CD4-positive, alpha-beta T cell treated with Interleukin-6 at 100 ng/mL for 8 hours (primary cell): Measurements from ENCODE around the gene WDR27.
"Not testable (repeated sequence)": the region's sequence is repeated elsewhere in the genome, so short reads cannot be mapped to it uniquely, and the experiment has no call there.

Experiments
- DNase-seq: peaks from one replicate; pipeline ENCODE4 v3.0.0-alpha.2; 2020; ENCODE audit warnings: mixed read lengths, low spot score

The WDR27 gene

DNA sequence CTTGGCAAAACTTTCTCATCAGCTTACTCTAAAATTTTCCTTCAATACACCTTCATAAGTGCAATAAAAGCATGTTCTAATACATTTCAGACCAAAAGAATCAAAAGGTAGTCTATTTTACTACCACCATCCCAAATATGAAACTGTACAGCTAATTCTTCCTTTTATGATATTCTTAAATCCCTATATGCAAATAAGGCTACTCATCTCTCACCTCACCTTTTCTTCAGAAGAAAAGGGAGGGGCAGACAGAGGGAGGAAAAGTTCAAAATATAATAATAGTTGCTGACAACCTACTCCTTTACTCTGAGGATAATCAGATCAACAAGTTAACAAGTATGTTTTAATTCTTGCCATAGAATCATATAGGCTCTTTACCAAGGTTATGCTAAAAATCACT, 7.5 kb upstream of the WDR27 start:
- no peak for DNase-seq

DNA sequence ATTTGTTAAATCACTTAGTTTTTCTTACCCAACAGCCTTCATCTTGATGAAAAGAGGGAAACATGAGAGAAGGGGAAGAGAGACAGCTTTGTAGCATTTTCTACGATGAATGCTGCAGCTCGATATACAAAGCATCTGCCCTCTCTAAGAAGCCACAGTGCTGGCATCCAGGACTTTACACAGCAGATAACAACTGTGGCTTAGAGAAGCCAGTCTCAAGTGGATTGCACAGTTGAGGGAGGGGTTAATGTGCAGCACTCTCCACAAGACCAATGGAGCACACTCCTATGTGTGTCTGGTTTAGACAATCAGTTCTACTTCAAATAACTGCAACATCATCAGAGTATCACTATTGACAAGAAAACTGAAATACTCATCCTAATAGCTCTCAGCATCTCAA, 5.9 kb upstream of the WDR27 start:
- no peak for DNase-seq

DNA sequence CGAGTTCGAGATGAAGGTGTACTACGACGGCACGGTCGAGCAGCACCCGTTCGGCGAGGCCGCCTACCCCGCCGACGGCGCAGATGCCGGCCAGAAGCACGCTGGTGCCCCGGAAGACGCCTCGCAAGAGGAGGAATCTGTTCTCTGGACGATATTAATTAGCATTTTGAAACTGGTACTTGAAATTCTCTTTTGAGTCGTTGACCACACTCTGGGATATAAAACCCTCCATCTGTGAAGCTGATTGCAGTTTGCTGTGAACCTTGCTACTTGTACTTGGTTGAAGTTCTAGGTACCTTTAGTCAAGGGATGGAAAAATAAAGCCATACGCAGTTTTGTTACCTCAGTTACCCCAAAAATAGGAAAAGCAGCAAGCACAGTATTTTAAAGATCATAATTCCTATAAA, 1.0 kb upstream of the WDR27 start:
- DNase-seq: no peak

DNA sequence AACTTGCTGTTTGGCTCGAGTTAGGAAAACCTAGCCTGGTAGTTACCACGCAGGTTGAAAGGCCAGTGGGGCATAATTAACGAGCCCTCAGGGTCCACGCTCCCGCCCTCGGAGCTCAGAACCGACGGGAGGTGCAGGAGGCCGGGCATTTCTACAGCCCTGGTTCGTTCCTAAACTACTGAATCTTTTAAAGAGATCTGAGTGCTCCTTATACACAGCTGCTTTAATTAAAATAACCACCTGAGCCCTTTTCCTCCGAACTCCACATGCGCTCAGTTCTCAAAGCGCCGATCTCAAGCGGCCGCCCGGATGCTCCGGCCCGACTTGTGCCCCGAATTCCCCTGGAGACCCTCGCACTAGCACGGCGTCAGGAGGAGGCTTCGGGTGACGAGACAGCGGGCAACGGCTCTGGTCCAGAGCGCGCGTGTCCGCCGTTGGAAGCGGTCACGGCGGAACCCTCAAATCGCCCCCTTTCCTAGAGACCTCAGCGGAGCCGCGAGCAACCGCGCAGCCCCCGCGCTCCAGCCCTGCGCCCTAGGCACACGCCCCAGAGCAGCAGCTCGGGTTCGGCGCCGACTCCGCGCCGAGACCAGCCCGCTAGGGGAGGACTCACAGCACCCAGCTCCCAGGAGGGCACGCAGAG, 397 bp downstream of the WDR27 start:
- DNase-seq: no peak

DNA sequence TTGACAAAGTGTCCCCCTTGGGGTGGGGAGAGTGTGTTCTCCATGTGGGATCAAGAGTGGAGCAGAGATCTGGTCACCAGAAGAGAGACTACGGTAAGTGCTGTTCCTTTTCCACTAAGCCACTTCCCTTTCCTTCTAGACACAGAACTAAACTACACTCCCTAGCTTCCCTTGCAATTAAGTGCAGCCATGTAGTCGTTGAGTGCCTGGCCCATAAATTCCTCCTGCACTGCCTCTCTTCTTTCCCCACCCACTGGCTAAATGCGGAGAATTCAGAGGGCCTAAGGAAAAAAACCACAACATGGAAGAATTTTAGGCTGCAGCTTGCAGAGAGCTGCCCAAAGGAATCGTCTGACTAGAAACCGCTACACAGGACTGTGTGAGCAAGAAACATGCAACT, 1.5 kb downstream of the WDR27 start:
- no peak for DNase-seq

DNA sequence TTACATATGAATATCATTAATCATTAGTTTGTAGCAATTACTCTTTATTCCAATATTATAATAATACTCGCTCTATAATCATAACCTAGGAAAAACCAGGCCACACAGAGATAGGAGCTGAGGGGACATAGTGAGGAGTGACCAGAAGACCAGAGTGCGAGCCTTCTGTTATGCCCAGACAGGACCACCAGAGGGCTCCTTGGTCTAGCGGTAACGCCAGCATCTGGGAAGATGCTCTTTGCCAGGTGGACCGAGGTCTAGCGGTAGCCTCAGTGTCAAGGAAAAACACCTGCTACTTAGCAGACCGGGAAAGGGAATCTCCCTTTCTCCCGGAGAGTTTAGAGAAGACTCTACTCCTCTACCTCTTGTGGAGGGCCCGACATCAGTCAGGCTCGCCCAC, 4.7 kb downstream of the WDR27 start:
- not testable (repeated sequence) for DNase-seq

DNA sequence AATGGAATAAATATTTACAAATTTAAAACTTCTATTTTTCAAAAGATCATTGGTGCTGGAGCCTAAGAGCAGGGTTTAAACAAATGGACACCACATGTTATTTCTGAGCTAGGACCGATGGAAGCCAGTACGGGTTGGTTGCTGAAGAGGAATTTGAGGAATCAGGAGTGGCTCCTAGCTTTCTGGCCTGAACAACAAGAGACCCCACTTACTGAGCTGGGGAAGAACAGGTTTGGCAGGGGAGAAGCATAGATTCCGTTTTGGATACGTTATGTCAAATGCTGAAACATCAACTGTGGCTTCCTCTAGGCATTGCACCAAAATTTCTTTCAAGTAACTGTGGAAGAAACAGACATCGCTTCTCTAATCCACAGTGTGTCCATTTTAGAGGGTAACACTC, 6.7 kb downstream of the WDR27 start:
- no peak for DNase-seq

DNA sequence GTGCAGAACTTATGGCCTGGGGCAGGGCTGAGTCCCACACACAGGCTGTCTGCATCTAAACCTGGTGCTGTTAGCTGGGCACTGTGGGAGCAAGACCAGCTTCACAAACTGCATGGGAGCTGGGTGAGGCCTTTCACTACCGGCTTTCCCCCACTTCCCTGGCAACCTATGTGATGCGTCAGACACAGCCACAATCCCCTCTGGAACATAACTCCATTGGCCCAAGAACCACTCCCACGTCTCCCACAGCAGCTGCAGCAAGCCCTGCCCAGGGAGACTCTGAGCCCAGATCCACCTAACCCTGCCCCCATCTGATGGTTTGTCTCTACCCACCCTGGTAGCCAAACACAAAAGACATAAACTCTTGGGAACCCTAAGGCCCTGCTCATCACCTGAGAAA, 9.3 kb downstream of the WDR27 start:
- DNase-seq: no peak

DNA sequence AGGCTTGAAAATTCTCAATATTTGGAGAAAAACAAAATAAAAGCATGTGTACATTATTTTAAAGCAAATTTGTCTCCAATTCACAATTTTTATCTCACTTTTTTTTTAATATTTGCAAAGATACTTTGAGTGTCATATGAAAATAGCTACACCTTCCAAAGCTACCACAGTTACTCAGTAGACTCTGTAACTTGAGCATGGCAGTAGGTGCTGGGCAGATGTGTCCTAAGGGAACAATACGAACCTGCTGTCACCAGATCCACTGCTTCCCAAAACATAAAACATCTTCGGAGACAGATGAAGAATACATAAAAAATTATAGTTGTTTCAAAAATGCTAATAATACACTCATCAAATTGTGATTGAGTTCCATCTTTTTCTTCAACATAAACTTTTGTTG, 10.6 kb downstream of the WDR27 start:
- DNase-seq: no peak

DNA sequence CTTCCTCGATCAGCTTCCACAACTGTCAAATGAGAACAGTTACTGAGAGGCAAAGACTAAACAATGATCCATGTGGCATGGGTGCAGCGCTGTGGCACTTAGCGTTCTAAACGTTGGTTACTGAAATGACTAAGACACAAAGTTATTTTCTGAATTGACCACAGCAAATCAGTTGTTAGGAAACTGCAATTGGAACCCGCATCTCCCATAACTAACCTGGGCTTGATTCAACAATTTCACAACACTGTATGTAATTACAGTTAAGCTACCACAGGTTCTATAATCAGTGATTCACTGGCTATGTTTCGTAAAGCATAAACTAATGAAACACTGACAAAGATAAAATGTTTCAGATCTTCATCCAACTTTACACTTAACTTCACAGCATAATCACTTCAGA, 12.5 kb downstream of the WDR27 start:
- no peak for DNase-seq

DNA sequence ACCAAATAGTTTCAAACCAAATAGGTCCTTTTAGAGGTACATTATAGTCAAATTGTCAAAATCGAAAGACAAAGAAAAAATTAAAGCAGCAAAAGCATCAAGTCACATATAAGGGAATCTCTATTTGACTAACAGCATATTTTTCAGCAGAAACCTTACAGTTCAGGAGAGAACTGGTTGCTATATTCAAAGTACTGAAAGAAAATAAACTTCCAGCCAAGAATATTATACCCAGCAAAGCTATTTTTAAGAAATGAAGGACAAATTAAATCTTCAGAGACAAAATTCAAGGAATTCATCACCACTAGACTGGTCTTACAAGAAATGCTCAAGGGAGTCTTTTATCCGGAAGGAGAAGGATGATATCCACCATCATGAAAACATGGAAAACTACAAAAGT, 16.0 kb downstream of the WDR27 start:
- no peak for DNase-seq

DNA sequence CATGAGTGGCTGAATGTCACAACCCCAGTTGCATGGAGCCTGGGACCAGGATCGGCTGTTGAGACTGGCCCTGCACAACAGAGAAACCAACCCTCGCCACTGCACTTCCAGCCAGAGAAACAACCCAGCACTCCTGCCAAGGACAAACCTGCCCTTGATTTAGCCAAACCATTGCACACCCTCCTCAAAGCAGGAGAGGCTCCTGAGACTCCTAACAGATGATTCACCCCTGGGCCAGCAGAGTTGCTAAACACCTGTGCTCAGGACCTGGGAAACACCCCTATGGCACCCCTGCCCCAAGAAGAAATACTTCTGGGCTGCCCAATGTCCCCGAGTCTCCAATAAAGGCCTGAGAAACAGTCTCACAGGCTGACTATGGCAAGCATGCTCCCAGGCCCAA, 17.8 kb downstream of the WDR27 start:
- DNase-seq: no peak

DNA sequence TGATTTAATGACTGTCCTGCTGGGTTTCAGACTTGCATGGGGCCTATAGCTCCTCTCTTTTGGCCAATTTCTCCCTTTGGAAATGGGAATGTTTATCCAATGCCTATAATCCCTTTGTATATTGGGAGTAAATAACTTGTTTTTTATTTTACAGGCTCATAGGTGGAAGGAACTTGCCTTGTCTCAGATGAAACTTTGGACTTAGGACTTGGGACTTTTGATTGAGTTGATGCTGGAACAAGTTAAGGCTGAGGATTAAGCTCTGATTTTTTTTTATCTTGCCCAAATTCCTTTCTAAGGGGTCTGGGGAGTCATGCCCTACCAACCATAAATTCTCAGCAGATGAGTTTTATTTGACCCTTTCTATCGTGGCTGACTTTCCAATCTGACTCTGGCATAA, 23.5 kb downstream of the WDR27 start:
- DNase-seq: no peak

DNA sequence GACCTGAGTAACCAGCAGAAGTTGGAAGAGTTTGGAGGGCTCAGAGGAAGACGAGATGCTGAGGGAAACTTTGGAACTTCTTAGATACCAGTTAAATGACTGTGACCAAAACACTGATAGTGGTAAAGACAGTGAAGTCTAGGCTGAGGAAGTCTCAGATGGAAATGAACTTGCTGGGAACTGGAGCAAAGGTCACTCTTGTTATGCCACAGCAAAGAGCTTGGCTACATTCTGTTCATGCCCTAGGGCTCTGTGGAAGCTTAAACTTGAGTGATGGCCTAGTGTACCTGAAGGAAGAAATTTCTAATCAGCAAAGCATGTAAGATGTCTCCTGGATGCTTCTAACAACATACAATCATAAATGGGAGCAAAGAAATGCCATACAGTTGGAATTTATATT, 24.7 kb downstream of the WDR27 start:
- no peak for DNase-seq

DNA sequence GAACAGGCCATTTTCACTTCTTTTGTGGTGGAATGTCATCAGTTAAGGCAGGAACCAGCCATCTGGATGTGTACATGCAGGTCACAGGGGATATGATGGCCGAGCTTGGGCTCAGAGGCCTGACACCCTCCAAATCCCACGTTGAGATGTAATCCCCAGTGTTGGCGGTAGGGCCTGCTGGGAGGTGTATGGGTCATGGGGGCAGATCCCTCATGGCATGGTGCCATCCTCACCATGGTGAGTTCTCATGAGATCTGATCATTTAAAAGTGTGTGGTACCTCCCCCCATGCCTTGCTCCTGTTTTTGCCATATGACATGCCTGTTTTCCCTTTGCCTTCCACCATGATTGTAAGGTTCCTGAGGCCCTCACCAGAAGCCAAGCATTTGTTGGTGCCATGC, 26.8 kb downstream of the WDR27 start:
- no peak for DNase-seq

DNA sequence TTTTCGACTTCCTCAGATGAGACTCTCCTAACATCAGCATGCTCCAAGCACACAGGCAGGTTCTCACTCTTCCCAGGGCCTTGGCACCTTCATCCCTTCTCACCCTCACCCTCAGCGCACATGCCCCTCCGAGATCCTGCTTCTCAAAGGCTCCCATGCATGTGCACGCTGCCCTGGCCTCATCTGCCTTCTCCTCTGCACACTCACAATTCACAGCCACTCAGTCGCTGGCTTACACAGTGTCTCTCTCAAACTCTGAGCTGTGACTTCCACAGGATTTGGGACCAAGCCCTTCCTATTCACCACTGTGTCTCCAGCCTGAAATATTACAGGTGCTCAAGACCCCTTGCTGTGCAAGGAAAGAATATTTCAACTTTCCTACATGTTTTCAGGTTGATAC, 30.3 kb downstream of the WDR27 start:
- no peak for DNase-seq

DNA sequence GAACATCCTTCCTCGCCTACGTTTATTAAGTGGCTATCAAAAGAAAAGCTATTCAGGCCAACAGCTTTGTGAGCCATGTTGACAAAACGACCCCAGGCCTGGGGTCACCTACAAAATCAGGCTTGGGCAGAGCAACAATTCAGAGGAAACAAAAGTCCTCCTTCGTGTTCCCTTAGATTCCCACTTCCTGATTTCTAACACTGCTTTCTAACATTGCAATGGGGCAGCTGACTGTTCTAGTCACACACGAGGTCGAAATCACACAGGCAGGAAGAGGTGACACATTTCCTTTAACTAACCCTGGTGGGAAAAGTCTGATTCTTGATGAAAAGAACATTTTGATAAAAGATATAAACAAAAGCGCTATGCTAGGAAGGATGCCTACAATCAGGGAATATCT, 31.9 kb downstream of the WDR27 start:
- no peak for DNase-seq

DNA sequence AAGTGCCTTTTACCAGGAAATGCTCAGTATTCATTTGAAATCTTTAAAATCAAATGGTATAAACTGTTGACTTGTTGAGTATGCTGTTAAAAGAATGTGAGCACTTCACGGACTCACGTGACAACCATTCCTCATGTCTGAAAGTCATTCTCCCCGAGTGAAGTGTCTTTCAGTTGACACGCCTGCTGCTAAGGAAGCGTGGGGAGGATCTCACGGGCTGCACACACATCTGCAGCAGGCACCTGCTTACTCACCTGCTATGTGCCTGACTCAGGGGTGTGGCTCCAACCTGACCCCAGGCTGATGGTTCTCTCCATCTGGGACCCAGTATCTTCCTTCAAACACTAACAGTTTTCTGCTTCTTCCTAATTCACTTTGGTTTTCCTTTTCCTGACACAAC, 32.7 kb downstream of the WDR27 start:
- DNase-seq: no peak

DNA sequence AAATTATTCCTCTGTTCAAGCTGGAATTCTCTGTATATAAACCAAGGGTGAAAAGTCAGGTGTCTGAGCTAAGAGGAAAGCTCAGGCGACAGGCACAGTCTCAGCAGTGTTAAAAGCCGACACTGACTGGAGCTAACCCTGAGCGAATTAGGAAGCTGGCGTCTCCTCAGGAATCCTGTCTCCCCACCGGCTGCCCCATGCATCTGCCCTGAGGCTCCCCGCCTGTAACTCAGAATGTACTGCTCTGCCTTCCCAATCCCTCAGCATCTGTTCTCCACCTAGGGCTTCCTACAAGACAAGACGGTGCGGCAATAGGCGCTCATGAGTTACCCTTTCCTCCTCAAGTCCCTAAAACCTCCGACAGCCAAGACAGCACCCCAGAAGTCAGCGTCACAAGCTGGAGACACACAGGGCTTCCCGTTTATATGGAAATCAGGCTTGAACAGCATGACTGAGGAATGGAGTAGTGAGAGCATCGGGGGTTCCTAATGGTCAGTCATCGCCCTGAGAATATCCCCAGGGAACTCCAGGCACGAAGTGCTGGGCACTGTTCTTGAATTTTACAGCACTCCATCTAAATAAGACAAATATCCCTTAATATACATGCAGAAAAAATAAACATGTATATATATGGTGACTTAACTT, 33.5 kb downstream of the WDR27 start:
- no peak for DNase-seq

DNA sequence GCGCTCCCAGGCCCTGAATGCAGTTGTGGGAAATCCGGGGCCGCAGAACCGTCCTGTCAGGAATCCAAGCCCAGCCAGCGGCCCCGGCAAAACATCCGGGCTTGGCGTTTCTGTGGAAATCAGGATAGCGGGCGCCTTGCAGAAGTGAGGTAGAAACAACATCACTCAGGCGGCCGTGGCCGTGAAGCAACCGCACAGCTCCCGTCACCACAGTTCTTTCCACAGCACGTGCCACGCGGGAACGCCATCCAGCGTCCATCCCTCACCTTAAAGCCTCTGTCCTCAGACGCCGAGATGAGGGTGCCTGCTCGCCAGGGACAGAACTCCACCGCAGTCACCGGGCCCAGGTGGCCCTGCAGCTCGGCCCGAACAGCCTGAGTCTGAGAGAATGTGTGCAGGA, 34.1 kb downstream of the WDR27 start:
- DNase-seq: no peak

DNA sequence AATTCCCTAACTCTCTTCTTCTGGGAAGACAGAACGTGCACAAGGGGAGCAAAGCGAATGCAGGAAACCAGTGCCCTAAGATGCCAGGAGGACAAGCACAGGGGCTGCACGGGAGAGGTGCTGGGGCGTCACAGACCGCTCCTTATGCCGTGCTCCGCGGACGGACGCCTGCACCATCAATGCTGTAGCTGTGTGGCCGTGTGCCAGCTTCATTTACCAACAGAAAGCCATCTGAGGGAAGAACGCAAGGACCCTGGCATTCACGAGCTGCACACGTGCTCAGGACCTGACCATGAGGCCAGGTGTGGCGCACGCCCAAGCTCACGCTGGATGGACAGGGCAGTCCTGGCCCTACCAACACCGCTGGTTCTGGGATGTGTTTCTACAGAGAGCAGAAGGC, 35.4 kb downstream of the WDR27 start:
- DNase-seq: no peak

DNA sequence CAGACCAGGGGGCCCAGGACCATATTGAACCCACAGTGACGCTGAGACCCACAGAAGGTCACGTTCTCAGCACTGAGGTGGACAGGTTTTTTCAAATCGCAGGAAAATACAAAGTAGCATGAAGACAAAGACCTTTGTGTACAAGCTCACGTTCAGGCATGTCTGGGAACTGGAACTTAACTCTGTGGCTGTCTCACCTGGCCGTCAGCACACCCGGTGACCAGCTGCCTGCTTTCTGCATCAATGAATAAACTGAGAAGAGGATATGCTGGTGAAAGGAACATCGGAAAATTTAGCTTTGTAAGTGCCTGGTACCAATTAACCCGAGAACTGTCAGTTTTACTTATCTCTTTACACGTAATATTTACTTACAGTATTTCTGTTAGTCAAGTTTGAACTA, 36.5 kb downstream of the WDR27 start:
- DNase-seq: no peak

DNA sequence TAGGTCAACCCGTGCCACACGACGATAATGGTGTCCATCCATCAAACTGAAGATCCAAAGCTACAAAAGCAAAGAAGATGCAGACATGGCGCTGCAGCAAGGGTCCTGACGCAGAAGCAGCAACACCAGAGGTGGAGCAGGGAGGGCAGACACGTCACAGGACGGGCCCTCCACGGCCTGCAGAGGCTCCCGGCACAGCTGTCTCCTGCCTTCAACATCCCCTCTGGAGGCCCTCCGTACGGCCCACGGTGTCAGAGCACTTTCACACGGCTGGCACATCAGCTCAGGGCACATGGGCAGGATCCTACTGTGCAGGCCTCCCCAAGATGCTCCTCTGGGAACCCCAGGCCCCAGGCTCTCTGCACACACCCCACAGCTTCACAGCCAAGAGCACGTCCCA, 37.6 kb downstream of the WDR27 start:
- no peak for DNase-seq

DNA sequence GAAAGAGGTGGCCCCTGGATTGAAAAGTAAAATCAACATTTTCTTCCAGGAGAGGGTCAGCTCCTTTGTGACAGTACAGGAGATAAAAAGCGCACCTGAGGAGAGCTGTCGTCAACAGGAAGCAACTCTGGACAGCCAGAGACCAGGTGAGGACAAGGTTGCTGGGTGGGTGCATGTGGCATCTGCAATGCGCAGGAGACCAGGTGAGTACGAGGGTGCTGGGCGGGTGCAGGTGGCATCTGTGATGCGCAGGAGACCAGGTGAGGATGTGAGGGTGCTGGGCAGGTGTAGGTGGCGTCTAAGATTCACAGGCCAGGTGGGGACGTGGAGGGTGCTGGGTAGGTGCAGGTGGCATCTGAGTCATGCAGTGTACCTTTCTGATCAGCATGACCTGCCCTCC, 38.4 kb downstream of the WDR27 start:
- no peak for DNase-seq

DNA sequence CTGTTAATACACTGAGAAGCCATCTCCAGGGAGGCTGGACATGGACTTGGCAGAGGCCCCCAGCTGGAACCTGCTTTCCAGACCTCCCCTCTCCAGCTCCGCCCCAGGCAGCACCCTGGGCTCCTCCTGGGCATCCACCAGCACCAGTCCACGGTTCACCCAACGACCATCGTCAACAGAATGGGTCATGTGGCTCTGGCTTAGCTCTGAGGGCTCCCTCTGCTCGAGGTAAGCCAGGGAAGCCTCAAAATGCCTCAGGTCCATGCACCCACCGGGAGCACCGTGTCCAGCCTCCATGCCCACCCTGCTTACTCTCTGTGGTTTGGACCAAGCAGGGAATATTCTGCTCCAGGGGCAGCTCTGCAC, 40.5 kb downstream of the WDR27 start:
- DNase-seq: no peak
